ENCODE results near the gene CPT2.
A peak's percentile ranks its signal among the peaks of the same experiment; 100 is the strongest.

CPT2 gene

GRCh38 chr1:53166912-53167311 lies 29.7 kb upstream of the CPT2 start:
- TF ChIP-seq, protein P1, sequence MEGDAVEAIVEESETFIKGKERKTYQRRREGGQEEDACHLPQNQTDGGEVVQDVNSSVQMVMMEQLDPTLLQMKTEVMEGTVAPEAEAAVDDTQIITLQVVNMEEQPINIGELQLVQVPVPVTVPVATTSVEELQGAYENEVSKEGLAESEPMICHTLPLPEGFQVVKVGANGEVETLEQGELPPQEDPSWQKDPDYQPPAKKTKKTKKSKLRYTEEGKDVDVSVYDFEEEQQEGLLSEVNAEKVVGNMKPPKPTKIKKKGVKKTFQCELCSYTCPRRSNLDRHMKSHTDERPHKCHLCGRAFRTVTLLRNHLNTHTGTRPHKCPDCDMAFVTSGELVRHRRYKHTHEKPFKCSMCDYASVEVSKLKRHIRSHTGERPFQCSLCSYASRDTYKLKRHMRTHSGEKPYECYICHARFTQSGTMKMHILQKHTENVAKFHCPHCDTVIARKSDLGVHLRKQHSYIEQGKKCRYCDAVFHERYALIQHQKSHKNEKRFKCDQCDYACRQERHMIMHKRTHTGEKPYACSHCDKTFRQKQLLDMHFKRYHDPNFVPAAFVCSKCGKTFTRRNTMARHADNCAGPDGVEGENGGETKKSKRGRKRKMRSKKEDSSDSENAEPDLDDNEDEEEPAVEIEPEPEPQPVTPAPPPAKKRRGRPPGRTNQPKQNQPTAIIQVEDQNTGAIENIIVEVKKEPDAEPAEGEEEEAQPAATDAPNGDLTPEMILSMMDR (conservative IDR thresholded peaks at IDR 0.05), result no peak
- no peak for TF ChIP-seq ZFX (IDR thresholded peaks at IDR 0.05)
- H3K27ac ChIP-seq, result no peak overlapping the region

GRCh38 chr1:53172426-53173128 lies 24.0 kb upstream of the CPT2 start:
- no peak for TF ChIP-seq ZFX (IDR thresholded peaks at IDR 0.05)
- TF ChIP-seq, protein P1 (conservative IDR thresholded peaks at IDR 0.05), result peak; percentile 21; the same call in 1 of the 2 replicates
- H3K27ac ChIP-seq, result no peak overlapping the region

- TF ChIP-seq, protein P1 (conservative IDR thresholded peaks at IDR 0.05), result no peak
- no peak for TF ChIP-seq ZFX (IDR thresholded peaks at IDR 0.05)
- peak overlapping the region; percentile 80 for H3K27ac ChIP-seq
These were observed 21.4 kb upstream of the CPT2 start for GRCh38 chr1:53174971-53175913.

DNA sequence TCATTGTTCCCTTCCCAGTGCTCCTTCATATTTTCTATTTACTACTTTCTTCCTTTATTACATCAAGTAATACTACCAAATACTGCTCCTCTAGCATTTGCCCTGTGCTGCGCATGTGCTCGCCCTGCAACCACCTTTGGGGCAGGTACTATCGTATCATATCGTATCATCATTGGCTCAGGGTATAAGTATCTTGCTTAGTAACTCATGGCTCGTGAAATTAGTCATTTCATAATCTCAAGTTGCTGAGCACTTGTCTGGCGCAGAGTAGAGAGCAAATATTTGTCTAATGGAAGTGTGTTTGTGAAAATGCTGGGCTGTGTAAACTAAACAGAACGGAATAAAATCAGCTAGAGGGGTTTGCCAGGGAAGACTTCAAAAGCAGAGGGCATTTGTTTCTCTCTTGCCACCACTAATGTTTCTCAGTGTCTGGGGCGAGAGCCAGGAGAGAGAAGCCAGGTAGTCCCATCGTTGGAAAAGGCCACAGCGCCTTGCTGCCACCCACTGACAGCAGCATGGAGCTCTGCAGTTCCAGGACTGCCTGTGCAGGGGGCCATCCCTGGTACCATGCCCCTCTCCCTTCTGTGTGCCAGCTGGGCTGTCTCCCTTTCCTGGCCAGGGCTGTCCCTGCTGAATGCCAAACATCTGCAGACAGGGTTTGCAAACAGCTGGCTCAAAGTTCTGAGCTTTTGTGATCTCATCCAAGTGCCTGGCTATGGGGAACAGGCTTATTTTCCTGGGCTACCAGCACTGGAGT lies 20.0 kb upstream of the CPT2 start:
- TF ChIP-seq, protein P1 (conservative IDR thresholded peaks at IDR 0.05), result peak; percentile 91
- no peak for TF ChIP-seq ZFX (IDR thresholded peaks at IDR 0.05)
- peak overlapping the region; percentile 80 for H3K27ac ChIP-seq

DNA sequence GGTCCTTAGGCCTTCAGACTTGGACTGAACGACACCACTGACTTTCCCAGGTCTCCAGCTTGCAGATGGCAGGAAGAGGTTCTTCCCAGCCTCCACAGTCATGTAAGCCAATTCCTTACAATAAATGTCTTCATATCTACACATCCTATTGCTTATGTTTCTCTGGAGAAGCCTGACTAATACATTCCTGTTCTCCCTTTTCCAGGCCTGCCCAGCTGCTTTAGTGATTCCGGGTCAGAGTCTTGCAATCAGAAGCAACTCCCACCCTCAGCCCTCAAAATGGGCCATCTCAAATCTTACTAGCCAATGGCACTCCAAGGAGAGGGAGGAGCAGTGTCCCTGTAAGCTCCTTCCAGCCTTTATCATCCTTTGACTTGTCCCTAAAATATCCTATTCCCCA lies 16.4 kb upstream of the CPT2 start:
- no peak overlapping the region for H3K27ac ChIP-seq
- TF ChIP-seq, protein P1 (conservative IDR thresholded peaks at IDR 0.05), result no peak
- TF ChIP-seq ZFX (IDR thresholded peaks at IDR 0.05), result no peak

GRCh38 chr1:53180951-53181350 lies 15.7 kb upstream of the CPT2 start:
- TF ChIP-seq, protein P1 (conservative IDR thresholded peaks at IDR 0.05), result no peak
- TF ChIP-seq ZFX (IDR thresholded peaks at IDR 0.05), result no peak
- no peak overlapping the region for H3K27ac ChIP-seq

All from C4-2B (cell line).